Caco-2 (cell line): ENCODE measurements around the gene DRC7. TPM values are rescaled to one million over a fixed set of nuclear protein-coding genes. Genes with fewer than 3 reads are reported as not detected.

Source experiments
- BruUV-seq: library from RNA; stranded (reverse); fragments of 400-500 nt; replicated peaks from 2 replicates; lab custom pipeline; 2021; lab: Mats Ljungman, UMichigan
- CTCF ChIA-PET: fragments of 300-600 bp; sonication (Branson Sonifier 250); formaldehyde crosslinking; loops from one replicate; lab custom pipeline; 2022; ENCODE audit warnings: antibody characterized with exemption; lab: Charles Lee
- POLR2A ChIA-PET: fragments of 300-600 bp; sonication (Branson Sonifier 250); formaldehyde crosslinking; loops from one replicate; lab custom pipeline; 2022; ENCODE audit warnings: antibody characterized with exemption; lab: Charles Lee
- DNase-seq, 2 experiments: peaks; one replicate each; pipeline versions ENCODE4 v3.0.0 to v3.0.0-alpha.2; 2020 to 2022
- H3K27me3 ChIP-seq: replicated peaks from 2 replicates; pipeline ENCODE4 v1.6.0; 2011; ENCODE audit warnings: low read length; ENCODE audit not compliant: control insufficient read depth, insufficient read depth
- H3K36me3 ChIP-seq: 2 replicates; pipeline ENCODE4 v1.5.1; 2011; ENCODE audit warnings: low read length; ENCODE audit not compliant: control insufficient read depth, insufficient read depth
- H3K4me1 ChIP-seq: fragments of 250-450 bp; sonication (Bioruptor Pico); 2 replicates; pipeline ENCODE4 v1.5.1; 2020; ENCODE audit warnings: mild to moderate bottlenecking
- H3K4me3 ChIP-seq: 2 replicates; pipeline ENCODE4 v1.5.1; 2011; ENCODE audit warnings: low read depth, mild to moderate bottlenecking, control low read depth, low read length
- H3K9me3 ChIP-seq: fragments of 250-450 bp; sonication (Bioruptor Pico); 2 replicates; pipeline ENCODE4 v1.5.1; 2020; ENCODE audit warnings: mild to moderate bottlenecking, moderate library complexity
- H3K27ac Mint-ChIP-seq: one replicate; pipeline ENCODE4 v1.8.0; 2022; ENCODE audit warnings: mixed read lengths; ENCODE audit not compliant: unreplicated experiment
- H3K27me3 Mint-ChIP-seq: one replicate; pipeline ENCODE4 v1.8.0; 2022; ENCODE audit warnings: mixed read lengths; ENCODE audit not compliant: insufficient read depth, unreplicated experiment
- H3K36me3 Mint-ChIP-seq: one replicate; pipeline ENCODE4 v1.8.0; 2022; ENCODE audit warnings: mild to moderate bottlenecking, mixed read lengths; ENCODE audit not compliant: insufficient read depth, unreplicated experiment
- H3K4me1 Mint-ChIP-seq: one replicate; pipeline ENCODE4 v1.8.0; 2022; ENCODE audit warnings: low read depth, mixed read lengths; ENCODE audit not compliant: unreplicated experiment
- H3K4me3 Mint-ChIP-seq: one replicate; pipeline ENCODE4 v1.8.0; 2022; ENCODE audit warnings: mild to moderate bottlenecking, moderate library complexity, mixed read lengths; ENCODE audit not compliant: unreplicated experiment
- H3K9me3 Mint-ChIP-seq: one replicate; pipeline ENCODE4 v1.8.0; 2022; ENCODE audit warnings: mixed read lengths; ENCODE audit not compliant: unreplicated experiment
- intact Hi-C: fragments of 100-400 bp; cut with micrococcal nuclease; formaldehyde crosslinking; loops from one replicate; pipeline ENCODE4 v1.10.0; 2022; ENCODE audit not compliant: unreplicated experiment
- total RNA-seq: library from RNA; stranded (reverse); gene quantifications from 2 replicates; pipeline ENCODE4 v1.2.3, GENCODE V29; 2022
- TF ChIP-seq, protein P1 (sequence below), 2 experiments: fragments of 200-600 bp in 1 of 2; IDR thresholded peaks; 1 replicate in 1 of 2; 2 replicates in 1 of 2; pipeline versions ENCODE4 v1.5.1 to v1.8.0; 2011 to 2022; ENCODE audit warnings: antibody characterized with exemption in 1 of 2, control low read depth in 1 of 2, inconsistent platforms in 1 of 2, low read depth in 1 of 2, low read length in 1 of 2, mild to moderate bottlenecking in 1 of 2, moderate library complexity in 1 of 2; ENCODE audit not compliant: insufficient read depth in 1 of 2, severe bottlenecking in 1 of 2, unreplicated experiment in 1 of 2

Gene DRC7
- total RNA-seq, 1 experiment from 2014 or later = 1.1 TPM

- H3K27me3 Mint-ChIP-seq = no peaks in the 10 kb centered on the region
- ChIA-PET CTCF (interaction anchor here (0.7 kb wide), 1 partner anchor 292 kb away, joined by 3 read pairs; no protein-coding TSS in a partner anchor), POLR2A (no interaction called here)
- no TSS peak for BruUV-seq
- H3K27ac Mint-ChIP-seq = no peak overlapping the region
- no peaks in the 10 kb centered on the region for H3K27me3 ChIP-seq
- H3K9me3 Mint-ChIP-seq = no peaks in the 10 kb centered on the region
- TF ChIP-seq, protein P1, sequence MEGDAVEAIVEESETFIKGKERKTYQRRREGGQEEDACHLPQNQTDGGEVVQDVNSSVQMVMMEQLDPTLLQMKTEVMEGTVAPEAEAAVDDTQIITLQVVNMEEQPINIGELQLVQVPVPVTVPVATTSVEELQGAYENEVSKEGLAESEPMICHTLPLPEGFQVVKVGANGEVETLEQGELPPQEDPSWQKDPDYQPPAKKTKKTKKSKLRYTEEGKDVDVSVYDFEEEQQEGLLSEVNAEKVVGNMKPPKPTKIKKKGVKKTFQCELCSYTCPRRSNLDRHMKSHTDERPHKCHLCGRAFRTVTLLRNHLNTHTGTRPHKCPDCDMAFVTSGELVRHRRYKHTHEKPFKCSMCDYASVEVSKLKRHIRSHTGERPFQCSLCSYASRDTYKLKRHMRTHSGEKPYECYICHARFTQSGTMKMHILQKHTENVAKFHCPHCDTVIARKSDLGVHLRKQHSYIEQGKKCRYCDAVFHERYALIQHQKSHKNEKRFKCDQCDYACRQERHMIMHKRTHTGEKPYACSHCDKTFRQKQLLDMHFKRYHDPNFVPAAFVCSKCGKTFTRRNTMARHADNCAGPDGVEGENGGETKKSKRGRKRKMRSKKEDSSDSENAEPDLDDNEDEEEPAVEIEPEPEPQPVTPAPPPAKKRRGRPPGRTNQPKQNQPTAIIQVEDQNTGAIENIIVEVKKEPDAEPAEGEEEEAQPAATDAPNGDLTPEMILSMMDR (IDR thresholded peaks at IDR 0.05; ENCODE audit: insufficient read depth in 1 of 2, low read depth in 1 of 2, low read length in 1 of 2, severe bottlenecking in 1 of 2, unreplicated experiment in 1 of 2) = no peak
- no peak overlapping the region for H3K4me3 Mint-ChIP-seq
- H3K4me1 Mint-ChIP-seq = no peaks in the 10 kb centered on the region
- no peaks in the 10 kb centered on the region for H3K36me3 Mint-ChIP-seq
- H3K4me3 ChIP-seq = no peak overlapping the region
- intact Hi-C loops = no loop called here
- DNase-seq = peak in 1 of 2 experiments; percentile 30
- H3K9me3 ChIP-seq = no peaks in the 10 kb centered on the region
- no peaks in the 10 kb centered on the region for H3K4me1 ChIP-seq
- no peaks in the 10 kb centered on the region for H3K36me3 ChIP-seq
Measured at GRCh38 chr16:57724531-57724930, 29.9 kb downstream of the DRC7 start.

DNA sequence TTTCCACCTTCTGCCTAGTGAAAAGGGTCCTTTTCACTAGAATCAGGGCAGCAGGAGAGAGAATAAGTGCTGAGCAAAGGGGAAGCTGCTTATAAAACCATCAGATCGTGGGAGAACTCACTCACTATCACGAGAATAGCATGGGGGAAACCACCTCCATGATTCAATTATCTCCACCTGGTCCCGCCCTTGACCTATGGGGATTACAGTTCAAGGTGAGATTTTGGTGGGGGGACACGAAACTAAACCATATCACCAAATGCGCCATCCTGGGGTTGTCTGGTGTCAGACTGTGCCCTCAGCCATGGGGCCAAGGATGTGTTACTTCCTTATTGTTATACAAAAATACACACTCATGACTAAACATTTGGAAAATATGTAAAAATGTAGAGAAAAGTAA lies 30.5 kb downstream of the DRC7 start:
- TF ChIP-seq, protein P1 (IDR thresholded peaks at IDR 0.05; ENCODE audit: insufficient read depth in 1 of 2, low read depth in 1 of 2, low read length in 1 of 2, severe bottlenecking in 1 of 2, unreplicated experiment in 1 of 2) = no peak
- Histone ChIP-seq H3K4me3 (no peak overlapping the region), H3K36me3 (no peaks in the 10 kb centered on the region), H3K4me1 (no peaks in the 10 kb centered on the region), H3K9me3 (no peaks in the 10 kb centered on the region), H3K27me3 (no peaks in the 10 kb centered on the region)
- H3K4me3 Mint-ChIP-seq = no peak overlapping the region
- H3K36me3 Mint-ChIP-seq = no peaks in the 10 kb centered on the region
- no peak for DNase-seq
- intact Hi-C loops = no loop called here
- no peak overlapping the region for H3K27ac Mint-ChIP-seq
- H3K27me3 Mint-ChIP-seq = no peaks in the 10 kb centered on the region
- BruUV-seq = no TSS peak
- ChIA-PET POLR2A (no interaction called here), CTCF (no interaction called here)
- no peaks in the 10 kb centered on the region for H3K4me1 Mint-ChIP-seq
- H3K9me3 Mint-ChIP-seq = no peaks in the 10 kb centered on the region

GRCh38 chr16:57725554-57725953 lies 30.9 kb downstream of the DRC7 start:
- Histone ChIP-seq H3K9me3 (no peaks in the 10 kb centered on the region), H3K27me3 (no peaks in the 10 kb centered on the region), H3K36me3 (no peaks in the 10 kb centered on the region), H3K4me3 (no peak overlapping the region), H3K4me1 (no peaks in the 10 kb centered on the region)
- no TSS peak for BruUV-seq
- Mint-ChIP-seq H3K4me1 (no peaks in the 10 kb centered on the region), H3K36me3 (no peaks in the 10 kb centered on the region), H3K9me3 (no peaks in the 10 kb centered on the region), H3K27me3 (no peaks in the 10 kb centered on the region), H3K4me3 (no peak overlapping the region), H3K27ac (no peak overlapping the region)
- ChIA-PET POLR2A (no interaction called here), CTCF (no interaction called here)
- peak in 1 of 2 experiments; percentile 12 for DNase-seq
- TF ChIP-seq, protein P1 (IDR thresholded peaks at IDR 0.05; ENCODE audit: insufficient read depth in 1 of 2, low read depth in 1 of 2, low read length in 1 of 2, severe bottlenecking in 1 of 2, unreplicated experiment in 1 of 2) = no peak
- intact Hi-C loops = no loop called here
